OCI-LY7 (cell line): ENCODE results near the gene SERPINA12. TPM values are rescaled to one million over a fixed set of nuclear protein-coding genes. Genes with fewer than 3 reads are reported as not detected.
"Not testable (repeated sequence)": the region's sequence is repeated elsewhere in the genome, so short reads cannot be mapped to it uniquely, and the experiment has no call there.

ENCODE experiments used
- BruUV-seq: library from RNA; stranded (reverse); fragments of 400-500 nt; replicated peaks from 2 replicates; lab custom pipeline; 2021; lab: Mats Ljungman, UMichigan
- CTCF ChIA-PET: fragments of 300-600 bp; sonication (Branson Sonifier 250); formaldehyde crosslinking; loops from one replicate; lab custom pipeline; 2022; ENCODE audit warnings: antibody characterized with exemption; ENCODE audit not compliant: unreplicated experiment; lab: Charles Lee
- POLR2A ChIA-PET: fragments of 300-600 bp; sonication (Branson Sonifier 250); formaldehyde crosslinking; loops from one replicate; lab custom pipeline; 2022; ENCODE audit warnings: antibody characterized with exemption; lab: Charles Lee
- DNase-seq: peaks from one replicate; pipeline ENCODE4 v3.0.0-alpha.2; 2015; ENCODE audit warnings: low spot score
- H2AFZ ChIP-seq: fragments of 200-600 bp; sonication (generic), shearing (Covaris generic); 2 replicates; pipeline ENCODE4 v1.6.1; 2014; ENCODE audit warnings: mild to moderate bottlenecking, antibody characterized with exemption, low read length, moderate library complexity
- H3K27ac ChIP-seq: fragments of 200-600 bp; sonication (generic); 2 replicates; pipeline ENCODE4 v1.5.1; 2014; ENCODE audit warnings: mixed run types, low read depth, mild to moderate bottlenecking, moderate library complexity, low read length, inconsistent platforms; ENCODE audit not compliant: poor library complexity, severe bottlenecking
- H3K36me3 ChIP-seq: fragments of 200-600 bp; sonication (generic); 2 replicates; pipeline ENCODE4 v1.6.1; 2014; ENCODE audit warnings: mild to moderate bottlenecking, antibody characterized with exemption, low read length, moderate library complexity, mixed read lengths; ENCODE audit not compliant: insufficient read depth
- H3K4me1 ChIP-seq: fragments of 200-600 bp; sonication (generic); 2 replicates; pipeline ENCODE4 v1.5.1; 2014; ENCODE audit warnings: mild to moderate bottlenecking, low read length; ENCODE audit not compliant: insufficient read depth, poor library complexity, severe bottlenecking
- H3K4me2 ChIP-seq: fragments of 200-600 bp; sonication (generic); 2 replicates; pipeline ENCODE4 v1.6.1; 2014; ENCODE audit warnings: mild to moderate bottlenecking, low read length
- H3K4me3 ChIP-seq: fragments of 200-600 bp; sonication (generic); 2 replicates; pipeline ENCODE4 v1.5.1; 2014; ENCODE audit warnings: mild to moderate bottlenecking, low read depth, low read length; ENCODE audit not compliant: poor library complexity, severe bottlenecking
- H3K79me2 ChIP-seq: fragments of 200-600 bp; sonication (generic); 2 replicates; pipeline ENCODE4 v1.6.1; 2016; ENCODE audit warnings: low read depth, mild to moderate bottlenecking, low read length, moderate library complexity, mixed read lengths; ENCODE audit not compliant: insufficient read depth
- H3K9me2 ChIP-seq: fragments of 200-600 bp; sonication (generic); 2 replicates; pipeline ENCODE4 v1.6.1; 2016; ENCODE audit warnings: mild to moderate bottlenecking, low read length, mixed read lengths; ENCODE audit not compliant: insufficient read depth
- H3K9me3 ChIP-seq: fragments of 200-600 bp; sonication (generic); 2 replicates; pipeline ENCODE4 v1.6.1; 2014; ENCODE audit warnings: mild to moderate bottlenecking, mixed run types, low read length, mixed read lengths
- H4K20me1 ChIP-seq: fragments of 200-600 bp; sonication (generic); 2 replicates; pipeline ENCODE4 v1.6.1; 2014; ENCODE audit warnings: mild to moderate bottlenecking, antibody characterized with exemption, low read length, moderate library complexity, mixed read lengths; ENCODE audit not compliant: insufficient read depth
- CTCF ChIP-seq: fragments of 200-600 bp; sonication (generic); conservative IDR thresholded peaks from 2 replicates; pipeline ENCODE4 v1.5.1; 2014; ENCODE audit warnings: mild to moderate bottlenecking, antibody characterized with exemption, low read length, moderate library complexity, mixed read lengths
- EZH2phosphoT487 ChIP-seq: fragments of 200-600 bp; sonication (generic); IDR thresholded peaks from 2 replicates; pipeline ENCODE4 v1.6.1; 2018; ENCODE audit warnings: low read depth, borderline replicate concordance, mild to moderate bottlenecking, mixed run types, antibody characterized with exemption, low read length, moderate library complexity, mixed read lengths
- intact Hi-C: fragments of 100-400 bp; cut with micrococcal nuclease; formaldehyde crosslinking; loops from one replicate; pipeline ENCODE4 v1.10.0; 2022; ENCODE audit not compliant: unreplicated experiment
- total RNA-seq, 2 experiments: library from RNA; depleted of rRNA in 1 of 2; stranded (reverse); fragments of >200 nt in 1 of 2; shearing (Covaris generic) in 1 of 2; gene quantifications; 2 replicates each; pipeline ENCODE4 v1.2.3, GENCODE V29; 2014 to 2022

Gene SERPINA12
- total RNA-seq, 2 experiments from 2014 or later = not detected

- no peak for TF ChIP-seq EZH2phosphoT487
- TF ChIP-seq CTCF = no peak
- intact Hi-C loops = no loop called here
- no peaks in the 10 kb centered on the region for H4K20me1 ChIP-seq
- H3K27ac ChIP-seq = no peak overlapping the region
- no peaks in the 10 kb centered on the region for H3K36me3 ChIP-seq
- no peak overlapping the region for H3K4me3 ChIP-seq
- no peaks in the 10 kb centered on the region for H3K9me2 ChIP-seq
- H3K4me2 ChIP-seq = no peak overlapping the region
- ChIA-PET POLR2A (no interaction called here), CTCF (no interaction called here)
- DNase-seq = no peak
- H2AFZ ChIP-seq = no peak overlapping the region
- no peaks in the 10 kb centered on the region for H3K4me1 ChIP-seq
- no TSS peak for BruUV-seq
- H3K9me3 ChIP-seq = no peaks in the 10 kb centered on the region
- no peaks in the 10 kb centered on the region for H3K79me2 ChIP-seq
Observed at GRCh38 chr14:94515856-94516255, 6.6 kb upstream of the SERPINA12 start.

GRCh38 chr14:94515426-94515825 lies 6.2 kb upstream of the SERPINA12 start:
- TF ChIP-seq EZH2phosphoT487 (no peak), CTCF (no peak)
- no peak for DNase-seq
- no peaks in the 10 kb centered on the region for H4K20me1 ChIP-seq
- no peaks in the 10 kb centered on the region for H3K36me3 ChIP-seq
- ChIA-PET POLR2A (no interaction called here), CTCF (no interaction called here)
- no peak overlapping the region for H3K27ac ChIP-seq
- H3K4me3 ChIP-seq = no peak overlapping the region
- H3K4me1 ChIP-seq = no peaks in the 10 kb centered on the region
- H3K9me3 ChIP-seq = no peaks in the 10 kb centered on the region
- BruUV-seq = no TSS peak
- H2AFZ ChIP-seq = no peak overlapping the region
- H3K4me2 ChIP-seq = no peak overlapping the region
- H3K9me2 ChIP-seq = no peaks in the 10 kb centered on the region
- intact Hi-C loops = no loop called here
- no peaks in the 10 kb centered on the region for H3K79me2 ChIP-seq

DNA sequence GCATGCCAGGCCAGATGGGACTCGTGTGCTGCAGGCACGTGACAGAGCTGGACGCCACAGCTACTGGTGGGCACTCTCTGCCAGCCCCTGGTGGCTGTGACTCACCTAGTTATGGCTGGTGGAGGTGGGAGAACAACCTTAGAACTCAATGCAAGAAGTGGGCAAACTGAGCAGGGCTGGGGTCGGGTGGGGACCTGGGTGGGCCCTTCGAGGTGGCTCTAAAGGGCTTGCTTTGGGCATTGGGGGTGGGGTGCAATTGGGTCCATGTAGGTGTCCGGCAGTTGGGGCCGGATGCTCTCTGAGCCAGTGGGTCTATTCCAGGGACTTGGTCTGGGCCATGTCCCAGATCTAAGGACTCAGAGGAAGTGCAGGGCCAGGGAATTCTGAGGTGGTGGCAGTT lies 5.1 kb upstream of the SERPINA12 start:
- intact Hi-C loops = no loop called here
- Histone ChIP-seq H3K4me1 (no peaks in the 10 kb centered on the region), H3K4me2 (no peak overlapping the region), H3K27ac (no peak overlapping the region), H4K20me1 (no peaks in the 10 kb centered on the region), H3K79me2 (no peaks in the 10 kb centered on the region), H3K4me3 (no peak overlapping the region), H2AFZ (no peak overlapping the region), H3K36me3 (no peaks in the 10 kb centered on the region), H3K9me2 (no peaks in the 10 kb centered on the region), H3K9me3 (no peaks in the 10 kb centered on the region)
- BruUV-seq = no TSS peak
- ChIA-PET POLR2A (interaction anchor here (0.6 kb wide), 1 partner anchor 8 kb away, joined by 3 read pairs; no protein-coding TSS in a partner anchor), CTCF (no interaction called here)
- TF ChIP-seq EZH2phosphoT487 = no peak
- TF ChIP-seq CTCF = no peak
- no peak for DNase-seq

- BruUV-seq, H3K27ac ChIP-seq, DNase-seq, H3K4me1 ChIP-seq, H3K4me2 ChIP-seq, CTCF ChIA-PET, H4K20me1 ChIP-seq, H2AFZ ChIP-seq, H3K79me2 ChIP-seq, H3K36me3 ChIP-seq, H3K9me3 ChIP-seq, intact Hi-C loops, H3K9me2 ChIP-seq, POLR2A ChIA-PET, H3K4me3 ChIP-seq: not testable (repeated sequence)
Observed at GRCh38 chr14:94510481-94510880, 1.2 kb upstream of the SERPINA12 start.
